Fibroblast of peridontal ligament (primary cell): Measurements from ENCODE around the gene ASTN2.
"Not testable (repeated sequence)": the region's sequence is repeated elsewhere in the genome, so short reads cannot be mapped to it uniquely, and the experiment has no call there.

Experiments
- DNase-seq: peaks from one replicate; pipeline ENCODE4 v3.0.0-alpha.2; 2010; ENCODE audit errors: extremely low read depth

ASTN2 gene

DNA sequence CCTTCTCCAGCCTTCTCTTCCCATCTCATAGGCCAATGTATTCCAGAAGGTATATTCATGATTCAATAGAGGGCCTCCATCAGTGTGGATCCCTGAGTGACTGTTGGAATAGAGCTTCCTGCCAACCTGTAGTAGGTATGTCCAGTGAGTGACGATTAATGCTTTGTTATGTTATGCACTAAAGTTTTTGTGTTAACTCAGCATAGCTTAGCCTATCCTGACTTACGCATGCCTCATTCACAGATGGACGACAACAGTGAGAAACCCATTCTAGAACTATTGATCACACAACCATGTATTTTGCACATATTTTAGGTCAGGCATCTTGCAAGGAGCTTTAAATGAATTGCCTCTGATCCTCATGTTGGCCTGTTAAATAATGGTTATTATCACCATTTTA, 953.2 kb downstream of the ASTN2 start:
- DNase-seq = no peak

DNA sequence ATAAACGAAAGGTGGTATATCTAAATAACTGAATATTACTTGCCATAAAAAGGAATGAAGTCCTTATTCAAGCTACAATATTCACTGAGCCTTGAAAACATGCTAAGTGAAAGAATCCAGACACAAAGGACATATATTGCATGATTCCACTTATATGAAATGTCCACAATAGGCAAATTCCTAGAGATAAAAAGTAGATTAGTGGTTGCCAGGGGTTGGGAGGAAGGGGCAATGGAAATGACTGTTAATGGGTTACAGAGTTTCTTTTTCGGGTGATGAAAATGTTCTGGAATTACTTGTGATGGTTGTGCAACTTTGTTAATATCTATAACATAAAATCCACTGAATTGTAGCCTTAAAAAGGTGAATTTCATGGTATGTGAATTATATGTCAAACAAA, 954.8 kb downstream of the ASTN2 start:
- DNase-seq = no peak

DNA sequence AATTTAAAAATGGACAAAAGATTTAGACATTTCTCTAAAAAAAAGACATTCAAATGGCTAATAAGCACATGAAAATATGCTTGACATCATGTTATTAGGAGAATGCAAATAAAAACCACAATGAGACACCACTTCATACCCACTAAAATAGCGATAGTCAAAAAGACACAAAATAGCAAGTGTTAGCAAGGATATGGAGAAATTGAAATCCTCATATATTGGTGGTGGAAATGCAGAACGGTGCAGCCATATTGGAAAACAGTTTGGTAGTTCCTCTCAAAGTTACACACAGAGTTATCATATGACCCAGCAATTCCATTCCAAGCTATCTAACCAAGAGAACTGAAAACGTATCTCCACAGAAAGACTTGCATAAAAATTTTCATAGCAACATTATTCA, 955.3 kb downstream of the ASTN2 start:
- DNase-seq = no peak

DNA sequence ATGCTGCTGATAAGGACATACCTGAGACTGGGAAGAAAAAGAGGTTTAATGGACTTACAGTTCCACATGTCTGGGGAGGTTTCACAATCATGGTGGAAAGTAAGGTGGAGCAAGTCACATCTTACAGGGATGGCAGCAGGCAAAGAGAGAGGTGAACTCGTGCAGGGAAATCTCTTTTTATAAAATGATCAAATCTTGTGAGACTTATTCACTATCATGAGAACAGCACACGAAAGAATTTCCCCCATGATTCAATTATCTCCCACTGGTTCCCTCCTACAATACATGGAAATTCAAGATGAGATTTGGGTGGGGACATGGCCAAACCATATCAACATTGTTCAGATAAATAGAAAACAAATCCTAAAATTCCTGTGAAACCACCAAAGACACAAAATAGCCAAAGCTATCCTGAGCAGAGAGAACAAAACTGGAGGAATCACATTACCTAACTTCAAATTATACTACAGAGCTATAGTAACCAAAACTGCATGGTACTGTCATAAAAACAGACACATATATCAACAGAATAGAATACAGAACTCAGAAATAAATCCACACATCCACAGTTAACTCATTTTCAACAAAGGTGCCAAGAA, 958.3 kb downstream of the ASTN2 start:
- DNase-seq = no peak

DNA sequence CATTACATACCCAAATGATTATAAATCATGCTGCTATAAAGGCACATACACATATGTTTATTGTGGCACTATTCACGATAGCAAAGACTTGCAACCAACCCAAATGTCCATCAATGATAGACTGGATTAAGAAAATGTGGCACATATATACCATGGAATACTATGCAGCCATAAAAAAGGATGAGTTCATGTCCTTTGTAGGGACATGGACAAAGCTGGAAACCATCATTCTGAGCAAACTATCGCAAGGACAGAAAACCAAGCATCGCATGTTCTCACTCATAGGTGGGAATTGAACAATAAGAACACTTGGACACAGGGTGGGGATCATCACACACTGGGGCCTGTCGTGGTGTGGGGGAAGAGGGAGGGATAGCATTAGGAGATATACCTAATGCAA, 960.3 kb downstream of the ASTN2 start:
- DNase-seq = not testable (repeated sequence)

DNA sequence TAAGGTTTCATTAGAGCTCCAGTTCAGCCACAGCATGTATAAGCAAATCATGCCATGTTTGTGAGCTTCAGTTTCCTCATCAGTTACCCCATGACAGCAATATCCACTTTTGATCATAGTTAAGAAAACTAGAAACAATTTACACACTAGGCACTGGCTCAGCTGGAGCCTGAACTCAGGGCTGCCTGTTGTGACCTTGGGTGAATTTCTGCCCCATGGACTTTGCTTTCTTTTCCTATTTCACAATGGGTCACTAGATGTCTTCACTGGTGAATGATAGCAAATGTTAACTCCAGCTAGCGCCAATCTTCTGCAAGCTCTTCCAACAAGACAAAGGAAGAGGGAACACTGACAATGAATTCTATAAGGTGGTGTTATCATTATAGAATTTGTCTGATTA, 961.1 kb downstream of the ASTN2 start:
- no peak for DNase-seq

DNA sequence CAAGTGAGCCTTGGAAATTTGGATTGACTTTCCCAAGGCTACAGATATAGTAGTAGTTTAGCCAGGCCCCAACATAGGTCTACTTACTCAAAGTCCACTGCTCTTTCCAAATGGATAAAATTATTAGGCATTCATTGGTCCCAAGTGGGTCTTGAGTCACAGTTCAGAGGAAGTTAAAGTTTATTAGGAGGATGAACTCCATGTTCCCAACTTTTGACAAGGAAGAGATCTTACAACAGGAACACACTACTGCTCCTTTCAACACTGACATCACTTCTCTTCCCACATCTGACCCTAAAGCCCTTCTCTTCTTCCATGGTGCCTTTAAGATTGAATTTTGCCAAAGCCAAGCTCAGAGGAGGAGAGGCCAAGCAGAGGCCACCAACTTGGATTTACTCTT, 962.2 kb downstream of the ASTN2 start:
- DNase-seq = no peak

DNA sequence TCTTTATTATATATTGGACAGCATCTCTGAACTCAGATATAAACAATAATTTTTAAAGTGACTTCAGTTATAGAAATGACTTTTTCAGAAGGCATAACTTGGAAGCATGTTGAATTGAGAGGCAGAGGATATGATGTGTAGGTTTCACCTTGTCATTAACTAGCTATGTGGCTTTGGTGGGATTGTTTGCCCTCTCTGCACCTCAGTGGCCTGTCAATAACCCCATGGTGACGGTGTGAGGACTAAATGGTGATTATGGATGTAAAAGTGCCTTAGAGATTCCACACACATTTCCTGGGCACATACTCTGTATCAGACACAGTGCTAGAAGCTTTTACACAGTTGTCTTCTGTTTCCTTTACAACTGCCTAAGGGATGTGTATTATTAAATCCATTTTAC, 962.6 kb downstream of the ASTN2 start:
- DNase-seq = no peak

DNA sequence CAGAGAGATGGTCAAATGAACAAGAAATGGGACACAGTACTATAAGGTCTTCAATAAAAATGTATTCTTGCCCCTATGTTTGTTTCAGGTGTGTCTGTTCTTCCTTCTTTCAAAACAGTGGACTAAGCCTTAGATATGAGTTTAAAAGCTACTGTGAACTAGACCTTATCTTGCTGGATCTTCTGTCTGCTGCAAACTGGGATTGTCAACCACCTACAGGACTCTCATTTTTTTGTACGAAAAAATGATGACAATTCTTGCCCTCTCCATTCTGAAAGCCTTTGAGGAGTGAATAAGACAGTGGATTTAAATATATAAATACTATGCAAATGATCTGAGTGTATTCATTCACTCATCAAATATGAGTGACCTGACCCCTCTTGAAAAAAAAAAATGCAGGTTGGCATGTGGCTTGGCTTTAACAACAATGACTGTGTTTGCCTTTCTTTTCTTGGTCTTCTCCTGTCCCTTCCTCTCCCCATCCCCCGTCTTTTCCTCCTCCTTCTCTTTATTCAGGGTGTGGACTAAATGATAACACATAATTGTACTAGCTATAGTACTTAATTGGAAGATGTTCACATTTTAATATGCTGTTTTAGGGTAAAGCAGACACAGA, 963.2 kb downstream of the ASTN2 start:
- DNase-seq = no peak

DNA sequence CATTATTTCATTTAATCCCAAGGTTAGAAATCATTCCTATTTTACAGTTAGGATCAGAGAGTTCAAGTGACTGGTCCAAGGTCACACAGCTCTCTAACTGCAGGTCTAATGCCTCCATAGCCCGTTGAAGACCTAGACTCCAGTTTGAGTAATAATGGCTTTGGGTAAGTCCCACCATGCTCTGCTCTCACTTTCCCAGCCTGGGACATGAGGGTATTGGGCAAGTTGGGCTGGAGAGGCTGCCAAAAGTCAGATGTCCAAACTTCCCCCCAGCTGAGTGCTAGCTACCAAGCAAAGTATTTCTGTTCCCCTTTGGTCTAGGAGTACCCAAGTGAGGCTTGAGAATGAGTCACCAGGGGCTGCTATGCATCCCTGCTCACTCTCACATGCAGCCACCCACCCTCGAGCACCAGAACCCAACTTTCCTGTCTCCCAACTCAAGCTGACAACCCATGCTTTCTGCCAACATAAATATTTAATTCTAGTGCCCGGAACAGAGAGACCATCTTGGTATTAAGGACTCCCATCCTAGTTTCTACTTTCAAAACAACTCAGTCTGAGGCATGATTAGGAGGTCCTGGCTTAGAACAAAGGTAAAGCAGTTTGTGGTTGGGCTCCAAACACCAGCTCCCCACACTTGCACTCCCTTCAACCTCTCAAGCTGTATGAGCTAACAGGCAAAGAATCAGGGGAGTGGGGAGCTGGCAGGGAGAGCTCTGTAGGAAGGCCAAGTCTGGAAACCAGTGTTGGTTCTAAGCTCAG, 964.3 kb downstream of the ASTN2 start:
- DNase-seq = peak; percentile 90

DNA sequence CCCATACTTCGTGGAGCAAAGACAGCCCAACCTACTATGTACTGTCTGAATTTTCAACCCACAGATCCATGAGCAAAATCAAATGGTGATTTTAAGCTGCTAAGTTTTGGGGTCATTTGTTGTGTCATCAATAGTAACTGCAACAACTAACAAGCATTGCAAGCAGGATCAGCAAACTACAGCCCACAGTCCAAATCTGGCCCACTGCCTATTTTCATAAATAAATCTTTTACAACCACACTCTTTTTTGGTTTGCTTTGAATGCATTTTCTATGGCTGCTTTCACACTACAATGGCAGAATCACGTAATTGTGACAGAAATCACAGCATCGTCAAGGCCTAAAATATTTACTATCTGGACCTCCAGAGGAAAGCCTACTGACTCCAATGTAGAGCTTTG, 964.9 kb downstream of the ASTN2 start:
- DNase-seq = no peak

DNA sequence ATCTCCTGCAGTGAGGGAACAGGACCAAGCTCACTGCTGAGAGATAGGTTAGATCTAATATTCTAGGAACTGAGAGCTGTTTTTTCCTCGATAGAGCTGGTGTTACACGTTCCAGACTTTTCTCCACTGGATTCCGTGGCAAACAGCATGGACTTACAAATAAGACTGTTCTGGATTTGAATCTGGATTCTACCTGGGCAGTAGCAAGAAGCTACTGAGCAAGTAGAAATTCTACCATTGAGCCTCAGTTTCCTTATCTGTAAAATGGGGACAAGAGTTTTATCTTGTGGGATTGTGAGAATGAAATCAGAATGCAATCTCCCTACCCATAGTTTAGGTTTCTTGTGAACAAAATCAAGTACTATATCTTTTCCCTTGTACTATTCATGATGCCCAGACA, 966.4 kb downstream of the ASTN2 start:
- DNase-seq = no peak

DNA sequence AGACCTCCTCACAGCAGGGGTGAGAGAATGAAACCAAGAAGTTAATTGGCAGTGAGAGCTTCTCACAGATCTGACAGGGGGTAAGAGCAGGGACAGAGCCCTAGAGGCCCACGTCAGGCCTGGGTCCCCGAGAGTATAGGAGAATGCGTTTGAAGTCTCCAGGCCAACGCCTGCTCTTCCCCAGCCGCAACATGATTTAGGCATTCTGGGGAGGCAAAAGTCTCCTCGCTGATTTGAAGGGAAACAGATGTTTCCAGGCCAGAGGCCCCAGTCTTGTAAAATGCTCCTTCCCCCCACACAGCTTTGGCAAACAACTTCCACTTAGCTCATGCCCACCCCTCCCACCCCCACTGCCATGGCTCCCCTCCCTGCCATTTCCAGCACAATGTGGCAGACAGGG, 966.9 kb downstream of the ASTN2 start:
- DNase-seq = peak; percentile 69

DNA sequence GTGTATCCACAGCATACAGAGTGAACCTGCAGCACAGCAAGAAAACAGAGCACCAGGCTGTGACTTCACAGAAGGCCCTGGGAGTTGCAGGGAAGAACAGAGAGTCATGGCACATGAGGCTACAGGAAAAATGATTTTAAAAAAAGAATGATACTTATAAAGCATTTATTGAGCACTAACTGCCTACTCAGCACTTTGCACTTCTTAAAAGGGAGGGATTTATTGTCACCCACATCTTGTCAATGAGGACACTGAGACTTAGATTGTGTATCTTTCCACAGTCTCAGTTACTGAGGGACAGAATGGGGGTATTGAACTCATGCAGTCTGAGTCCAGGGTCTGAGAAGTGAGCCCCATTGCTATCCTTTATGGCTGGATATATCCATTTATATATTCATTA, 972.3 kb downstream of the ASTN2 start:
- no peak for DNase-seq

DNA sequence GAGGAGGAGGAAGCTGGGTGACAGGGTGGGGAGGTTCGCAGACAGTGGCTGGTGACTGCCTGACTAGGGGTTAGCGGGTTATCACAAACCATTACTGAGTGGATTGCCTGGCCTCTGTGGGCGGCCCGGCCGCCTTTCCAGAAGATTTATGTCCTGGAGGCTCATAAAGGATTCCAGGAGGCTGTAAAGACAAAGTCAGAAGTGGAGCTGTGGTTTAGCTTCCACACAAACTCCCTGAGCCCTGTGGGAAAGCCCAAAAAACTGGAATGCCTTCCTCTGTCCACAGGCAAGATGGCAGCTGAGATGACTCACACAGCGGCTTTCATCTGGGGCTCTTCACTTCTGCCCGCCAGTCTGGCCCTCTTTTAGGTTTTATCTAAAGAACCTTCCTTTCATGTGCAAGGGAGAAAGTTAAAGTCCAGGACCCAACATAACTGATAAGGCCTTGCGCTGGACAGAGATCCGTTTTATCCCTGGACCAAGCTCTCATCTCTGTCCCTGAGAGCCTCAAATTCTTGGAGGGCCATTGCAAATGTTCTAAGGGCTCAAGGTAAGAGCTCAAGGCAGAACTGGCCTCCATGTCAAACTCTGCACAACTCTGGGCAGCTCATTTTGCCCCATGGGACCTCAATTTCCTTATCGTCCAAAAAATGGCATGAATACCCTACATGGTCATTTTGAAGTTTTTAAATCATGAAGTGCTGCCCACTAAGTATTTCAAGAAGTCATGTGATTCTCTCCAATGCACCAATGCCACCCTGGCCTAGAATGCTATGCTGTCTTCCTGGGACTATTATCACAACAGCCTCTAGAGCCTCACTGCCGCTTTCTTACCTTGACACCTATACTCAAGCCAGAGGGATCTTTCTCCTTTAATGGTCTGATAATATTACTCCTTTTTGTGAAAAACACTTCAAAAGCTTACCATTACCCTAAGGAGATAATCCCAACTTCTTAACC, 977.2 kb downstream of the ASTN2 start:
- DNase-seq = no peak

DNA sequence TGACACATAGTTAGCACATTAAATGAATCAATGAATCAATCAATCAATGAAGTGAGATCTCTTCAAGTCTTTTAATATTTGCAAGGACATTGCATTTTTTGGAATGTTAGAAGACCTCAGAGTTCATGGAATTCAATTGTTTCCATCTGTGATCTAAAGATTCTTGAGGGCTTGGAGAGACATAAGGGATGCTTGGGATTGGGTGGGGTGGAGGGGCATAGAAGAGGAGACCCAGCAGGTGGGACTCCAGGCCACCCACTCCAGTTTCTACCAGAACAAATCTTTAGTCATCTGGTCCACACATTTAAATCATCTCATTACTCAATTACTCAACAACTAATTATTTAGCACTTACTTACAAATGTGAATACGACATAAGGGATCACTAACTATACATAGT, 978.7 kb downstream of the ASTN2 start:
- DNase-seq = no peak

DNA sequence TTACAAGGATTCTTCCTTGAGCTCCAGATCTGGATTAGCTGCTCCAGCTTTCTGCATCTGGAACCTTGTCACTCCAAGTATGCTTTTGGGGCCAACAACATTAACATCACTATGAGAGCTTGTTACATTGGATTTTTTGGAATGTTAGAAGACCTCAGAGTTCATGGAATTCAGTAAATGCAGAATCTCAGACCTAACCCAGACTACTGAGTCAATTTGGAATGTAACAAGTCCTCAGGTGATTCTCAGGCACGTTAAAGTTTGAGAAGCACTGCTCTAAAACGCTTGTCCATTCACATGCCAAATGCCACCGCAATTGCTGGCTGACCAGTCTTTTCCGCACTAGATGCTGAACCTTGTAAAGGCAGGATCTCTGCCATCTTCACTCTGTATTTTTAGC, 979.2 kb downstream of the ASTN2 start:
- peak; percentile 15 for DNase-seq

DNA sequence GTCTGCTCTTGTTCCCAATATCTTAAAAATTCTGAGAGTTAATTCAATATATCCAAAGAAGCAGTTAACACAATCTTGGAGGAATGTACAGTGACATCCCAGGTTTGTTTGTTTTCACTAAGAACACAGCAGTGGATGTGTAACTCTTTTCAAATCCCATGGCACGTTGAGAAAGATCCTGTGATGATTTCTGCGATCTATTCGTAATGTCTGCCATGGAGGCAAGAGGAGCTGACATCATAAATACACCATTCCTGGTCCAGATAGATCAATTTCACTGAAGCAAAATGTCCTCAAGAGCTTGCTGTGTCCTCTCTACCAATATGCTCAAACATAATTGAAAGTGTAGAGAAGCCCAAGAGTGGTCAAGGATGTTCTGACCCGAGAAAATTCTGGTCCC, 980.5 kb downstream of the ASTN2 start:
- no peak for DNase-seq

DNA sequence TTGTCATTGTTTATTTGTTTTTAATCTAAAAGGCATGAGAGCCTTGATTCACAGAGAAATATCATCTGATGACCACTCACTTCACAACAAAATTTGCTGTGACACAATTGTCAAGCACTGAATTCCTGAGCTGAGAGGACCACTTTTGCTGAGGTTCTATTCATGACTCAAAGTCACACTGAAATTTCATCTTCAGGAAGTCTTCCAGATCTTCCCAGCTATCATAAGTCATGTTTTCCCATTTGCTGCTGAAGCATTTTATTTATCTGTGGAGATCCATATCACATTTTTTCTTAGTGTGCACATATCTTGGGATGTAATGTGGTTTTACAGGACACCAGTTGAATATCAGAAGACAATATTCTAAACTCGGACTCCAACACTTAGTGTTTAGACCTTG, 982.8 kb downstream of the ASTN2 start:
- peak; percentile 15 for DNase-seq

DNA sequence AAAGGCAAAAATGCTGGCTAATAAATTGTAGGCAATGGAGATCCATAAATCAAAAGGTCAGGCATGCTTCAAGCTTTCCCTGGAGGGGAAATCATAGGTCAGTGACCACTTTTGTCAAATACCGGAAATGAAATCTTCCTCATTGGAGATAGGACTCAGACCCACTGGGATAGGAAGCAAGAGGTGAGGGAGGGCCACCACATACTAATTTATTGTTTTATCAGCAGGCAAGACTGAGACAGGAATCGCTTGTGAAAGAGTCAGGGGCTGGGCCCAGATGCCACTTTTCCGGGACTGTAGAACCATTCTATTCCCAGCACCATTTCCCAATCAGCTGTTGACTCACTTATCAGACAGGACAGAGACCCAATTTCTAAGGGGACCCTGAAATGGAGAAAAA, 984.0 kb downstream of the ASTN2 start:
- DNase-seq = no peak

DNA sequence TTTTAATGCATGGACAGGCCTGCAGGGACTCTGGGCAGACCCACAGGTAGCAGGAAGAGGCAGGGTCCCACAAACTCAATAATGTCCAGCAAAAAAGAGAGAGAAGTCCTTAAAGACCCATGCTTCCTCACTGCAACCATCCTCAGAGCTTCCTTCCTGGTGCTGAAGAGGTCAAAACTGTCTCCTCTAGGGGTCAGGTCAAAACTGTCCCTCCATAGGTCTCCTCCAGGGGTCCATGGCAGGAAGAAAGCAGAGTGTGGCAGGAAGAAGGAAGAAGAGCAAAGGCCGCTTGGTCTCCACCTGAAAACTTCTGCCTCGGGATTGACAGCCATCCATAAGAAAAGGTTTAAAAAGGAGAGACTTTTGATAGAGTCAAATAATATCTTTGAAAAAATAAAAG, 989.6 kb downstream of the ASTN2 start:
- no peak for DNase-seq

DNA sequence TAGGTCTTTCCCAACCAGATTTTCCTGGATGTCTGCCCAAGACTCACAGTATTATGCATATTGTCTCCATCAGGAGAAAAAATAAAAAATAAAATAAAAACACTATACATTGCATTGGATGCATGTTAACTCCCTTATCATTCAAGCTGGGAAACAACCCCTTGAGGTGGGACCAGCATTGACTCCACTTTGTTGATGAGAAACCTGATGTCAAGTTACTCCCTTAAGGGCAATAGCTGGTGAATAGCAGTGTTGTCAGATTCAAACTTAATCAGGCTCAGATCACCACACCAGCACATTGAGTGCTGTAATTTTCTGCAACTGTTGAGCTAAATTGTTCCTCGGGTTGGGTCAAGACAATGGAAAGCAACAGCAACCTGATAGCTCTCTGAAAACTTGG, 991.7 kb downstream of the ASTN2 start:
- DNase-seq = no peak
